GM12878 (cell line): ENCODE results near the gene KIDINS220. TPM values are rescaled to one million over a fixed set of nuclear protein-coding genes. Genes with fewer than 3 reads are reported as not detected.

ENCODE experiments used
- ATAC-seq: fragments of 200-7000 bp; cut with Tn5 transposase; 3 replicates; pipeline ENCODE4 v1.9.1; 2020; ENCODE audit warnings: mild to moderate bottlenecking, moderate library complexity
- BruUV-seq: library from RNA; stranded (reverse); fragments of 400-500 nt; replicated peaks from 2 replicates; lab custom pipeline; 2021; lab: Mats Ljungman, UMichigan
- CTCF ChIA-PET: fragments of 300-600 bp; sonication (Branson Sonifier 250); formaldehyde crosslinking; extraction: SDS; loops from one replicate; lab custom pipeline; 2021; ENCODE audit warnings: inconsistent platforms; lab: Yijun Ruan, JAX
- POLR2A ChIA-PET: fragments of 350-600 bp; formaldehyde crosslinking; extraction: SDS; loops from one replicate; lab custom pipeline; 2021; ENCODE audit warnings: inconsistent platforms; lab: Charles Lee
- RAD21 ChIA-PET: fragments of 300-600 bp; sonication (Branson Sonifier 250); formaldehyde crosslinking; loops from one replicate; lab custom pipeline; 2023; ENCODE audit warnings: antibody characterized with exemption; ENCODE audit not compliant: unreplicated experiment; lab: Charles Lee
- SMC1A ChIA-PET: fragments of 300-600 bp; sonication (Branson Sonifier 250); formaldehyde crosslinking; loops from one replicate; lab custom pipeline; 2023; ENCODE audit not compliant: unreplicated experiment, uncharacterized antibody; lab: Charles Lee
- DNase-seq: peaks from one replicate; pipeline ENCODE4 v3.0.0-alpha.2; 2011; ENCODE audit warnings: low read depth, low spot score
- FAIRE-seq: peaks from 3 replicates; lab custom pipeline; 2011; peaks lifted over from hg19 to GRCh38; lab: Jason Lieb, UNC
- H2AFZ ChIP-seq: 2 replicates; pipeline ENCODE4 v1.6.0; 2011; ENCODE audit warnings: low read depth, low read length, control low read depth; ENCODE audit not compliant: control insufficient read depth
- H3K27ac ChIP-seq: 2 replicates; pipeline ENCODE4 v1.5.1; 2011; ENCODE audit warnings: control low read depth; ENCODE audit not compliant: control insufficient read depth, insufficient read depth
- H3K27me3 ChIP-seq, 2 experiments: replicated peaks in 1 of 2; 2 replicates each; pipeline versions ENCODE4 v1.6.0 to v1.6.1; 2011; ENCODE audit warnings: low read length in 1 of 2; ENCODE audit not compliant: control insufficient read depth in 2 of 2, insufficient read depth in 2 of 2
- H3K36me3 ChIP-seq, 2 experiments: 2 replicates each; pipeline ENCODE4 v1.5.1; 2011; ENCODE audit warnings: low read length in 1 of 2; ENCODE audit not compliant: control insufficient read depth in 2 of 2, insufficient read depth in 2 of 2
- H3K4me1 ChIP-seq: 2 replicates; pipeline ENCODE4 v1.6.1; 2011; ENCODE audit warnings: mild to moderate bottlenecking, low read length, moderate library complexity, mixed read lengths; ENCODE audit not compliant: control insufficient read depth, insufficient read depth
- H3K4me2 ChIP-seq: 2 replicates; pipeline ENCODE4 v1.6.0; 2011; ENCODE audit warnings: control low read depth; ENCODE audit not compliant: control insufficient read depth, insufficient read depth
- H3K4me3 ChIP-seq: fragments of 200-600 bp; sonication (generic); 2 replicates; pipeline ENCODE4 v1.5.1; 2016
- H3K79me2 ChIP-seq: 2 replicates; pipeline ENCODE4 v1.6.0; 2011; ENCODE audit warnings: low read length; ENCODE audit not compliant: control insufficient read depth, insufficient read depth
- H3K9ac ChIP-seq: 2 replicates; pipeline ENCODE4 v1.8.0; 2011; ENCODE audit warnings: low read length, control low read depth, mixed read lengths; ENCODE audit not compliant: control insufficient read depth, insufficient read depth
- H3K9me3 ChIP-seq: replicated peaks from 3 replicates; pipeline ENCODE4 v1.5.1; 2011; ENCODE audit warnings: mild to moderate bottlenecking, low read length; ENCODE audit not compliant: control insufficient read depth, insufficient read depth
- H4K20me1 ChIP-seq: 2 replicates; pipeline ENCODE4 v1.6.0; 2011; ENCODE audit not compliant: control insufficient read depth, insufficient read depth
- CUX1 ChIP-seq: IDR thresholded peaks from 2 replicates; pipeline ENCODE4 v1.6.1; 2012; ENCODE audit warnings: improper control_type of control experiment, low read depth, low read length; ENCODE audit not compliant: insufficient replicate concordance
- HDGF ChIP-seq: fragments of 450-650 bp; IDR thresholded peaks from 2 replicates; pipeline ENCODE4 v1.6.1; 2016; ENCODE audit warnings: antibody characterized with exemption
- NRF1 ChIP-seq: conservative IDR thresholded peaks from 2 replicates; pipeline ENCODE4 v1.6.1; 2011; ENCODE audit warnings: mild to moderate bottlenecking, low read depth, low read length, improper control_type of control experiment
- RCOR1 ChIP-seq: conservative IDR thresholded peaks from 2 replicates; pipeline ENCODE4 v1.6.1; 2012; ENCODE audit warnings: low read depth, low read length, improper control_type of control experiment
- RFX5 ChIP-seq: IDR thresholded peaks from 2 replicates; pipeline ENCODE4 v1.6.1; 2011; ENCODE audit warnings: low read depth, low read length, improper control_type of control experiment
- SMC3 ChIP-seq: IDR thresholded peaks from 2 replicates; pipeline ENCODE4 v1.6.1; 2011; ENCODE audit warnings: low read length, improper control_type of control experiment, borderline replicate concordance
- ZBED1 ChIP-seq: IDR thresholded peaks from 2 replicates; pipeline ENCODE4 v1.6.1; 2016; ENCODE audit warnings: borderline replicate concordance
- ZNF24 ChIP-seq: fragments of 450-650 bp; IDR thresholded peaks from 2 replicates; pipeline ENCODE4 v1.6.1; 2017; ENCODE audit warnings: antibody characterized with exemption, mild to moderate bottlenecking
- WGBS: methylation state at CpG from one replicate; pipeline ENCODE4 v1.1.6; 2016; ENCODE audit warnings: low lambda C conversion rate; ENCODE audit not compliant: insufficient replicate concordance, insufficient coverage; ENCODE audit errors: missing lambda C conversion rate; 5-methylcytosine and 5-hydroxymethylcytosine counted together
- in situ Hi-C: fragments of 300-500 bp; cut with MboI; formaldehyde crosslinking; loops from 9 replicates; pipeline ENCODE4 v1.14.3; 2018; ENCODE audit warnings: mixed read lengths
- intact Hi-C: fragments of 100-400 bp; cut with micrococcal nuclease; formaldehyde crosslinking; loops from one replicate; pipeline ENCODE4 v1.14.2; 2022; ENCODE audit not compliant: unreplicated experiment
- polyA plus RNA-seq, 11 experiments: library from polyadenylated mRNA; depleted of rRNA in 4 of 11; unstranded in 6 of 11; stranded (reverse) in 5 of 11; fragments of >200 nt; fragmentation: Nextera tagmentation in 4 of 11; fragmentation: Illumina TruSeq in 1 of 11; extraction: Ambion mirVana in 4 of 11; extraction: Trizol in 1 of 11; gene quantifications; 1 replicate in 1 of 11; 2 replicates in 10 of 11; pipeline versions ENCODE4 v1.2.1 to v1.2.3, GENCODE V29; 2011 to 2016; ENCODE audit warnings: inconsistent platforms in 2 of 11, missing spikeins in 2 of 11, low read depth in 1 of 11
- total RNA-seq, 4 experiments: library from RNA; depleted of rRNA in 3 of 4; stranded (reverse); fragments of >200 nt in 3 of 4; fragmentation: Illumina TruSeq in 1 of 4; extraction: Trizol in 1 of 4; gene quantifications; 2 replicates each; pipeline versions ENCODE4 v1.2.1 to v1.2.3, GENCODE V29; 2013 to 2021
- TF ChIP-seq, protein P1 (sequence below): IDR thresholded peaks from 2 replicates; pipeline ENCODE4 v1.6.1; 2012; ENCODE audit warnings: mild to moderate bottlenecking, low read depth, low read length

Gene KIDINS220
- total and polyA plus RNA-seq, 10 of the 15 experiments (the other 5 are each of a cell fraction or from before 2014, with no cell fraction given): 6.0 to 31.2 (median 16.0) TPM

GRCh38 chr2:8697190-8697589, 140.2 kb downstream of the KIDINS220 start:
- ChIA-PET SMC1A (no interaction called here), RAD21 (no interaction called here), POLR2A (no interaction called here), CTCF (no interaction called here)
- DNase-seq: no peak
- 52% methylated on average over 5 of the region's 5 CpGs for WGBS
- ATAC-seq: no peak
- Histone ChIP-seq H3K9me3 (no peaks in the 10 kb centered on the region), H3K27me3 (no peaks in the 10 kb centered on the region), H3K27ac (no peak overlapping the region), H3K79me2 (no peaks in the 10 kb centered on the region), H3K4me1 (no peaks in the 10 kb centered on the region; the same call in 1 of the 2 replicates), H3K4me2 (no peak overlapping the region), H3K36me3 (no peaks in the 10 kb centered on the region), H2AFZ (no peak overlapping the region), H3K4me3 (no peak overlapping the region), H3K9ac (no peak overlapping the region), H4K20me1 (no peaks in the 10 kb centered on the region)
- BruUV-seq: no TSS peak
- in situ Hi-C loops (no loop called here), intact Hi-C loops (no loop called here)
- FAIRE-seq: no peak
- TF ChIP-seq, protein P1, sequence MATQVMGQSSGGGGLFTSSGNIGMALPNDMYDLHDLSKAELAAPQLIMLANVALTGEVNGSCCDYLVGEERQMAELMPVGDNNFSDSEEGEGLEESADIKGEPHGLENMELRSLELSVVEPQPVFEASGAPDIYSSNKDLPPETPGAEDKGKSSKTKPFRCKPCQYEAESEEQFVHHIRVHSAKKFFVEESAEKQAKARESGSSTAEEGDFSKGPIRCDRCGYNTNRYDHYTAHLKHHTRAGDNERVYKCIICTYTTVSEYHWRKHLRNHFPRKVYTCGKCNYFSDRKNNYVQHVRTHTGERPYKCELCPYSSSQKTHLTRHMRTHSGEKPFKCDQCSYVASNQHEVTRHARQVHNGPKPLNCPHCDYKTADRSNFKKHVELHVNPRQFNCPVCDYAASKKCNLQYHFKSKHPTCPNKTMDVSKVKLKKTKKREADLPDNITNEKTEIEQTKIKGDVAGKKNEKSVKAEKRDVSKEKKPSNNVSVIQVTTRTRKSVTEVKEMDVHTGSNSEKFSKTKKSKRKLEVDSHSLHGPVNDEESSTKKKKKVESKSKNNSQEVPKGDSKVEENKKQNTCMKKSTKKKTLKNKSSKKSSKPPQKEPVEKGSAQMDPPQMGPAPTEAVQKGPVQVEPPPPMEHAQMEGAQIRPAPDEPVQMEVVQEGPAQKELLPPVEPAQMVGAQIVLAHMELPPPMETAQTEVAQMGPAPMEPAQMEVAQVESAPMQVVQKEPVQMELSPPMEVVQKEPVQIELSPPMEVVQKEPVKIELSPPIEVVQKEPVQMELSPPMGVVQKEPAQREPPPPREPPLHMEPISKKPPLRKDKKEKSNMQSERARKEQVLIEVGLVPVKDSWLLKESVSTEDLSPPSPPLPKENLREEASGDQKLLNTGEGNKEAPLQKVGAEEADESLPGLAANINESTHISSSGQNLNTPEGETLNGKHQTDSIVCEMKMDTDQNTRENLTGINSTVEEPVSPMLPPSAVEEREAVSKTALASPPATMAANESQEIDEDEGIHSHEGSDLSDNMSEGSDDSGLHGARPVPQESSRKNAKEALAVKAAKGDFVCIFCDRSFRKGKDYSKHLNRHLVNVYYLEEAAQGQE: no peak
- TF ChIP-seq NRF1 (no peak), CUX1 (no peak), HDGF (no peak), RCOR1 (no peak), SMC3 (no peak), ZBED1 (no peak), ZNF24 (no peak), RFX5 (no peak)
